HEK293T (cell line): Measurements from ENCODE around the gene ERCC3.

Experiments
- ARNT ChIP-seq: fragments of 450-650 bp; IDR thresholded peaks from 2 replicates; pipeline ENCODE4 v1.6.1; 2017; ENCODE audit warnings: mild to moderate bottlenecking
- BHLHE40 ChIP-seq: fragments of 450-650 bp; IDR thresholded peaks from 2 replicates; pipeline ENCODE4 v1.6.1; 2016; ENCODE audit warnings: mild to moderate bottlenecking, moderate library complexity, borderline replicate concordance
- L3MBTL2 ChIP-seq: fragments of 450-650 bp; conservative IDR thresholded peaks from 2 replicates; pipeline ENCODE4 v1.6.1; 2016; ENCODE audit warnings: mild to moderate bottlenecking
- LEF1 ChIP-seq: fragments of 450-650 bp; IDR thresholded peaks from 2 replicates; pipeline ENCODE4 v1.6.1; 2017; ENCODE audit warnings: mild to moderate bottlenecking, borderline replicate concordance
- NFRKB ChIP-seq: fragments of 450-650 bp; IDR thresholded peaks from 2 replicates; pipeline ENCODE4 v1.6.1; 2016; ENCODE audit warnings: mild to moderate bottlenecking, moderate library complexity
- SUZ12 ChIP-seq: fragments of 450-650 bp; IDR thresholded peaks from 2 replicates; pipeline ENCODE4 v1.6.1; 2016; ENCODE audit warnings: mild to moderate bottlenecking

DNA sequence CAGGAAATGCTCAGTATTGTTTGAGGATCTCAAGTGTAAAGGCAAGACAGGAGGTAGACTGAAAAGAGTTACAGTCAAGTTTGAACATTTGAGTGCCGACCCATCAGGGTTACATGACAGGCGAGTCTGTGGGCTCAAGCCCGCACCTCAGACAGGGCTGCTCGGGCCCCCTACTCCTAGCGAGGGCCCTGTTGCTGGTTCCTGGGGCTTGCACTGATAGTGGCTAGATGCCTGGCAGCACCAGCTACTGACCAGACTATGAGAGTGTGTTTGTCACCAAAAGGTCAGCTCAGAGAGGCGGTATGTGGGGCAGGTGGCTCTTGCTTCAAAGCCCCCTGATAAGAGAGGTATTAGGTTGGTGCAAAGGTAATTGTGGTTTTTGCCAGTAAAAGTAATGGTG is 38.2 kb downstream of the ERCC3 start:
- TF ChIP-seq SUZ12: no peak
- no peak for TF ChIP-seq ARNT
- TF ChIP-seq LEF1: no peak
- TF ChIP-seq NFRKB: no peak
- TF ChIP-seq BHLHE40: no peak
- TF ChIP-seq L3MBTL2: no peak
